C4-2B (cell line): ENCODE results near the gene DSG1.

Source experiments
- ZFX ChIP-seq: fragments of 450-650 bp; IDR thresholded peaks from 2 replicates; pipeline ENCODE4 v1.6.1; 2017
- TF ChIP-seq, protein P1 (sequence below): fragments of 450-650 bp; conservative IDR thresholded peaks from 2 replicates; pipeline ENCODE4 v1.5.1; 2017; ENCODE audit warnings: mild to moderate bottlenecking

DNA sequence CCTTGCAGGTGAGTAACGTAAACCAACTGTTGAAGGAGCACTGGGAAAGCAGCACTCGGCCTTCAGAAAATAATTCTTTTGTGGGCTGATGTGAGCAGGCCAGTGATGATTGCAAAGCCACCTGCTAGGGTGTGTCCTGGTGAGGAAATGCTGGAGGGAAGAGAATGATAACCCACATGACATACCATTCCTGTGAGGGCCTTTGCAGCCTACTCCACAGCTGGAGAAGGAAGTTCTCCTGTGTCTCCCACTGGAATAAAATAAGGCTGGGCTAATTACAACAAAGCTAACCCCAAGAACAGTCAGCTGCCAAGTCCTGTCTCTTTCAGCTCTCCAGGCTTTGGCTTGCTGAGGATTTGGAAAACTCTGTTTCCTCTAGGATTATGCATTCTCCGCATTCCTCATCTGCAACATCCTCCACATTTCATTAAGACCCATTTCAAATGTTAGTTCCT, 16.7 kb upstream of the DSG1 start:
- TF ChIP-seq, protein P1, sequence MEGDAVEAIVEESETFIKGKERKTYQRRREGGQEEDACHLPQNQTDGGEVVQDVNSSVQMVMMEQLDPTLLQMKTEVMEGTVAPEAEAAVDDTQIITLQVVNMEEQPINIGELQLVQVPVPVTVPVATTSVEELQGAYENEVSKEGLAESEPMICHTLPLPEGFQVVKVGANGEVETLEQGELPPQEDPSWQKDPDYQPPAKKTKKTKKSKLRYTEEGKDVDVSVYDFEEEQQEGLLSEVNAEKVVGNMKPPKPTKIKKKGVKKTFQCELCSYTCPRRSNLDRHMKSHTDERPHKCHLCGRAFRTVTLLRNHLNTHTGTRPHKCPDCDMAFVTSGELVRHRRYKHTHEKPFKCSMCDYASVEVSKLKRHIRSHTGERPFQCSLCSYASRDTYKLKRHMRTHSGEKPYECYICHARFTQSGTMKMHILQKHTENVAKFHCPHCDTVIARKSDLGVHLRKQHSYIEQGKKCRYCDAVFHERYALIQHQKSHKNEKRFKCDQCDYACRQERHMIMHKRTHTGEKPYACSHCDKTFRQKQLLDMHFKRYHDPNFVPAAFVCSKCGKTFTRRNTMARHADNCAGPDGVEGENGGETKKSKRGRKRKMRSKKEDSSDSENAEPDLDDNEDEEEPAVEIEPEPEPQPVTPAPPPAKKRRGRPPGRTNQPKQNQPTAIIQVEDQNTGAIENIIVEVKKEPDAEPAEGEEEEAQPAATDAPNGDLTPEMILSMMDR, result no peak
- TF ChIP-seq ZFX, result no peak
